ENCODE results near the gene CD63.

DNA sequence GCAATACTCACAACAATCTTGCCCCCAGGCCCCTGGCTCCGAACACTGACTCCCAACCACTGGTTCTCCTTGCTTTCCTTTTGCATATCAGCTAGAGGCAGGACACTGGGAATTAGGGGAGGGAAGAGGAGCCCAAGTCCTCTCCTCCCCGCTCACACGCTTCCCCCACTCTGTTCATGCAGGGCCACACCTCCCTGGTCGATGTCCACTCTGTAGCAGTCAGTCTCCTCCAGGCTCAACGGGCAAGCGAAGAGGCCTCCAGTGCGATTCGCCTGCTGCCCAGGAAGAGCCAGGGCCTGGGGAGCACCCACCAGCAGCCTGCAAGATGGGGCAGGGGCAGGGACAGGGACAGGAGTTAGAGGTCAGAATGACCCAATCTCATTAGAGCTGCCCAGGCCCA is 25.9 kb downstream of the CD63 start:
- TF ChIP-seq CTCF (IDR thresholded peaks at IDR 0.05): no peak
- no peak for TF ChIP-seq POLR2A (IDR thresholded peaks at IDR 0.05)

Measured in adrenal gland (tissue), 5 donors.